H54 (cell line): Measurements from ENCODE around the gene BCL2A1.
"Not testable (repeated sequence)": the region's sequence is repeated elsewhere in the genome, so short reads cannot be mapped to it uniquely, and the experiment has no call there.

Source experiments
- DNase-seq: peaks from one replicate; pipeline ENCODE4 v3.0.0; 2011; ENCODE audit warnings: low spot score, mixed read lengths; ENCODE audit not compliant: insufficient read length
- FAIRE-seq: peaks from 3 replicates; lab custom pipeline; 2011; peaks lifted over from hg19 to GRCh38; lab: Jason Lieb, UNC
- POLR2A ChIP-seq: IDR thresholded peaks from 2 replicates; pipeline ENCODE4 v1.6.1; 2011; ENCODE audit warnings: low read depth, mild to moderate bottlenecking, low read length

Gene BCL2A1

DNA sequence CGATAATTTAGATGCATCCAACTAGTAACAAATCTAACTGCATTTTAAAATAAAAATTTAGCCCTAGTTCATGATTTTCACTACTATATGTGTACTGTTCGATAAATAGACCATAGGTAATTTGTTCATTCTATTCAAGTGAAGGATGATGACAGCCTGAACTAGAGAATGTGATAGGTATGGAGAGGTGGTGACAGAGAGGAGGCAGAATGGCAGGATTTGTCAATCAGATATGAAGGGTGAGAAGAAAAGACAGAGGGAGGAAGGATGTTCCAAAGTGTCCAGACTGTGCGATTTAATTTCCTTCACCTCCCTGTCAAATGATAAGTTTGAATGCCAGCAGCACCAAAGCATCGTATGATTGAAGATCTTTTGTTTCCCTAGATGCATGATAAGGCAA, 31.6 kb downstream of the BCL2A1 start:
- DNase-seq (no peak), FAIRE-seq (no peak)
- TF ChIP-seq POLR2A, result no peak

DNA sequence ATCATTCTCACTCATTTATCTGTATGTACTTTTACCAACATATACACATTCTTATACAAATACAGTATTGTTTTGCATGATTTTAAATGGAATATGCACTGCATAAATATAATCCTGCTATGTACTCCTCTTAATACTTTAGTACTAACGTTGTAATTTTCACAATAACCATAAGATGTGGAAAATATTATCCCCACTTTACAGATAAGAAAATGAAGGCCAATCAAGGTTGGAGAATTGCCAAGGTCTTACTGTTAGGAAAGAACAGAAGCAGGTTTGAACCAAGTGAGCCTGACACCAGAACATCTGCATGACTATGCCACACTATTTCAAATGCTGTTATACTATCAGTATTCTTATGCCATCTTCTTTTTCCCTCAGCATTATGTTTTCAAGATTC, 32.9 kb downstream of the BCL2A1 start:
- DNase-seq (no peak), FAIRE-seq (no peak)
- no peak for TF ChIP-seq POLR2A

DNA sequence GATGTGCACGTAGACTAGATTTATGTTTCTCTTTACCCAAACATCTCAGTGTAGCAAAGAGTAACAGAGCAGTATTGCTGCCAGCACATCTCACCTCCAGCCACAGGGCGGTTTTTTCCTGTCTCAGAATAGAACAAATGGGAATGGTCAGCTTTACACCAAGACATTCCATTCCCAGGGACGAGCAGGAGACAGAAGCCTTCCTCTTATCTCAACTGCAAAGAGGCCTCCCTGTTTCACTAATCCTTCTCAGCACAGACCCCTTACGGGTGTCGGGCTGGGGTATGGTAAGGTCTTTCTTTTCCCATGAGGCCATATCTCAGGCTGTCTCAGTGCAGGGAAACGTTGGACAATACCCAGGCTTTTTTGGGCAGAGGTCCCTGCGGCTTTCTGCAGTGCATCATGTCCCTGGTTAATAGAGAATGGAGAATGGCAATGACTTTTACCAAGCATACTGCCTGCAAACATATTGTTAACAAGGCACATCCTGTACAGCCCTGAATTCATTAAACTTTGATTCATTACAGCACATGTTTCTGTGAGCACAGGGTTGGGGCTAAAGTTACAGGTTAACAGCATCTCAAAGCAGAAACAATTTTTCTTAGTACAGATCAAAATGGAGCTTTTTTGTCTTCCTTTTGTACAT, 35.3 kb downstream of the BCL2A1 start:
- DNase-seq, FAIRE-seq: not testable (repeated sequence)

DNA sequence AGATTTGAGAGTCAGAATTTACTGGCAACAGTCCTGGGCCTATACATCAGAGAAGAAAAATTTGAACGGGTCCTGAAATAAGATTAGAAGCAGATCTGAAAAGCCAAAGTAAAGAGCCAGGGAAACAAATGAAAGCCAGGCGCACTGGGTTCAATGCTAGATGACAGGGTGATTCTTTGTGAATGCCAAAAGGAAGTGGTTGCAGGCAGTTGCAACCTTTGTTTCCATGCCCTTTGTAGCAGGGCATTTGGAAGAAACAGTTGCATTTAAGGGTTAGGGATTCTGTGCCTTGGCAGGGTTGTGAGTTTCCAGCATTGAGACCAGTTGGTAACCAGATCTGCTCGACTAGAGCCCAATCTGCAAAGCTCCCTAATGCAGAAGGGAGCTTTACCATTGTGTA, 37.8 kb downstream of the BCL2A1 start:
- FAIRE-seq, result no peak
- TF ChIP-seq POLR2A, result no peak
- DNase-seq, result no peak

DNA sequence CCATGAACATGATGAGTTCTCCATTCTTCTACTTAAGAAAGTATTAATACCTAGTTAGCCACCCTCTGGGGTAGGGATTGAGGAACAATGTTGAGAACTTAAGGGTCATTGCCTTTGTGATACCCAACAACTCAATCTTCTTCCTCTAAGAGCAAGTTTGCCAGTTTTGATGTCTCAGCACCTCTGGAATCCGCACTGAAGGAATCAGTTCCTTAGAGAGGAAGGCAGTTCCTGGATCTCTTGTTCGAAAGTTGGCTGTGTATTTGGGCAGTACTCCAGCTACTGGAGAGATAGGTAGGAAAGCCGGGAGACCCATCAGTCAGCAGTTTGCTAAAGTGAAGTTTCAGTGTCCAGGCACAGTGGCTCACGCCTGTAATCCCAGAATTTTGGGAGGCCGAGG, 38.5 kb downstream of the BCL2A1 start:
- no peak for TF ChIP-seq POLR2A
- FAIRE-seq (no peak), DNase-seq (no peak)

DNA sequence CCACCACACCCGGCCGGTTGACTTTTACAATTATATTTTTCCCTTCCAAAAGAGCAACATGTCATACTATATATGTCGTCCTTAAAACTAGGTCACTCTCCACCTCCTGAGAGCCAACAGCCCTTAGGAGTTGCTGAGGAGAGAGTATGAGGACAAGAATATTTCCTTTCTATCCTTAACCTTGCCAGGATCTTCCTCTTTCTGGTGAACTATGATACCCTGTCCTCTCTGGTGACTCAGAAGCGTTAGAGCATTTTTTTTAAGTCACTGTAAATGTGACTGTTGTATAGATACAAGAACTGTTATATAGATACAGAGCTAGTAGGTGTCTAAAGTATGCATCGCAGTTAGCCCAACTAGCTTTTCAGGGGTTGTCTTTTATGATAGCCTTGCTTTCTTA, 40.5 kb downstream of the BCL2A1 start:
- no peak for TF ChIP-seq POLR2A
- no peak for FAIRE-seq

DNA sequence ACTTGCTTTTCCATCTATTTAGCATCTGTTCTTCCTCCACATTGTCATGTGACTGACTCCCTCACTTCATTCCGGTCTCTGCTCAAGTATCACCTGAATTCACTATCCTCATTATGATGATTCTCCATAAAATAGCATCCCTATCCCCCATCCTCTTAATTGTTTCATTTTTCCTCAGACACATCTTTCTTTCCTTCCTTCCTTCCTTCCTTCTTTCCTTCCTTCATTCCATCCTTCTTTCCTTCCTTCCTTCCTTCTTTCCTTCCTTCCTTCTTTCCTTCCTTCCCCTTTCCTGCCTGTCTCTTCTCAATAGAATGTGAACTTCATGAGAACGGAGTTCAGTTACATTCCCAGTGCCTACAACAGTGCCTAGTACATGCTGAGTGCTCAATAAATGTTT, 41.6 kb downstream of the BCL2A1 start:
- DNase-seq (no peak), FAIRE-seq (no peak)
- TF ChIP-seq POLR2A, result no peak

More for the DNA sequence above, 40.5 kb downstream of the BCL2A1 start:
- DNase-seq, result no peak

DNA sequence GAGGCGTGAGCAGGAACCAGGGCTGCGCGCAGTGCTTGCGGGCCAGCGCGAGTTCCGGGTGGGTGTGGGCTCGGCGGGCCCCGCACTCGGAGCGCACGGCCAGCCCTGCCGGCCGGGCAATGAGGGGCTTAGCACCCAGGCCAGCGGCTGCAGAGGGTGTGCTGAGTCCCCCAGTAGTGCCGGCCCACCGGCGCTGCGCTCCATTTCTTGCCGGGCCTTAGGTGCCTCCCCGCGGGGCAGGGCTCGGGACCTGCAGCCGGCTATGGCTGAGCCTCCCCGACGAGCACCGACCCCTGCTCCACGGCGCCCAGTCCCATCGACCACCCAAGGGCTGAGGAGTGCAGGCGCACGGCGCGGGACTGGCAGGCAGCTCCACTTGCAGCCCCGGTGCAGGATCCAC, 44.9 kb downstream of the BCL2A1 start:
- FAIRE-seq, DNase-seq: not testable (repeated sequence)

DNA sequence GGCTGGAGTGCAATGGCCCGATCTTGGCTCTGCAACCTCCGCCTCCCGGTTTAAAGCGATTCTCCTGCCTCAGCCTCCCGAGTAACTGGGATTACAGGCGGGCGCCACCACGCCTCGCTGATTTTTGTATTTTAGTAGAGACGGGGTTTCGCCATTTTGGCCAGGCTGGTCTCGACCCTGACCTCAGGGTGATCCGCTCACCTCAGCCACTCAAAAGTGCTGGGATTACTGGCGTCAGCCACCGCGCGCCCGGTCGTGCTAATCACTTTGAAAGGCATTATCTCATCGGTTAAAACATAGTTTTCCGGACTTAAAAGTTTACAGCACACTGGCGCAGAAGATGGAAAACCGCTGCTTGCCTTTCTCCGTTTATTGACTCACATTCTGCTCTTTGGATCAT, 46.6 kb downstream of the BCL2A1 start:
- TF ChIP-seq POLR2A, result no peak
- DNase-seq (no peak), FAIRE-seq (no peak)

DNA sequence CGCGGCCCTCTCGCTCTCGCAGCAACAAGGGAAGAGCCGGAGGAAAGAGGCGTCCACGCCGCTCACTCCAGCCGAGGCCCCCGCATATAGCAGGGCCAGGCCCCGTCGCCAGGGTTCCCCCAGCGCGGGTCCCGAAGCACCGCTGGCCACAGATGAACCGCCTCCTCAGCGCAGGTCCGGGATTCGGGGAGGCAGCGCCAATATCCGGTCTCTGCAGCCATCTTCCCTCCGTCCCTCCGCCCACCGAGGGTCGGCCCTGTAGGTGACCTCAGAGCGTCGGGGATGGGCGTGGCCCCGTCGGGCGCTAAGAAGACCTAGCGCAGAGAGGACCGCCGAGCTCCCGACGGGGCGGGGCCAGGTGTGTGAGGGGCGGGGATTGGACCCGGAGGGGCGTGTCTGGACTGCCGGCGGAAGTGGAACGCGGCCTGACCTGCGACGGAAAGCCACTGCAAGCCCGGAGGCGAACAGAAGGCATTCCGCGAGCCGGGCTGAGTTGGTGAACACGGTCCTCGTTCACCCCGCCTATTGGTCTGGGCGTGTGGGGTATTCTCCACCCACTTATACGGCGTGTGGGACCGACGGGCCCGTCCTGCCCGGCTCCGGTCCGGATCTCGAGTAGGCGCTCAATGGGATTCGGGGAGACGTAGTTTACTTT, 47.4 kb downstream of the BCL2A1 start:
- peak; percentile 89 for DNase-seq
- TF ChIP-seq POLR2A, result peak; percentile 56
- FAIRE-seq, result no peak

DNA sequence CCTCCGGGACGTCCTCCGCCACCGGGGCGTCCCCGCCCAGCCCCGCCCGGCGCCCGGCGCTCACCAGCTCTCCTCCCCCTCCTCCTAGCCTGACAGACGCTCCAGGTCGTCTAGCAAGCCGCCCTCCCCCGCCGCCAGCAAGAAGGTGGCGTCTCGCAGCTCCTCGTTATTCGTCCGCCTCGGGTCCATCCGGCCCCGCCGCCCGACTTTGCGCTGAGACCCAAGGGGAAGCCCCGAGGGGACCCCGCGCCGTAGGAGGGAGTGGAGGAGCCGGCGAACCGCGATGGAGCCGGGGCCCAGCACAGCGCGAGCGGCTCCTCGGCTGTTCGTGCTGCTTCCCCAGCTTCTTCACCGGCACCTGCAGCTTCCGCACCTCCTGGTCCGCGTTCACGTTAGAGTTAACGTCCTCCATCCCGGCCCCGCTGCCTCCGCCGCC, 47.9 kb downstream of the BCL2A1 start:
- no peak for FAIRE-seq
- no peak for TF ChIP-seq POLR2A
- DNase-seq, result peak; percentile 35

DNA sequence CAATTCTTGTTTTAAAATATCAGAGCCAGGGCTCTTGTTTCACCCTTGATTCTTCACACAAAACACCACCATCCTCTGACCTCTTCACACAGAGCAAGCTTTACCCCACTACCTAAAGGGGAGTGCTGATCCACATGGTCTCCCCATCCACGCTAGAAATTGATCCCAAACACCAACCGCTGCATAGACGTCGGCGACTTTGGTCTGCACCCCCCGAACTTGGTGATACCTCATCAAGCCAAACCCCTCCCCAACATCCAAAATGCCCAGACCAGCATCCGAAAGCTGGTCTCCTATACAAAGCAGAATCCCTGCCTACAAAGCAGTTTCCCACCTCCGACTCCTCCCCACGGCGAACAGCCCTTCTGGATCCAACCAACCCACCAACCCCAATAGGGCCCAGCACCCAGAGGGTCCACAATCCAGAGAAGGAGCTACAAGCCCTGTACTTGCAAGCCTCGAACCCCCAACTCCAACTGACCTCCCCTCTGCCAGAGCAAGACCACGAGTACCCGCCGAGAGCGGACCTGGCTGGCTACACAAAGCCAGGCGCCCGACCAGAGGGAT, 48.4 kb downstream of the BCL2A1 start:
- TF ChIP-seq POLR2A, result no peak
- no peak for FAIRE-seq
- DNase-seq, result no peak

DNA sequence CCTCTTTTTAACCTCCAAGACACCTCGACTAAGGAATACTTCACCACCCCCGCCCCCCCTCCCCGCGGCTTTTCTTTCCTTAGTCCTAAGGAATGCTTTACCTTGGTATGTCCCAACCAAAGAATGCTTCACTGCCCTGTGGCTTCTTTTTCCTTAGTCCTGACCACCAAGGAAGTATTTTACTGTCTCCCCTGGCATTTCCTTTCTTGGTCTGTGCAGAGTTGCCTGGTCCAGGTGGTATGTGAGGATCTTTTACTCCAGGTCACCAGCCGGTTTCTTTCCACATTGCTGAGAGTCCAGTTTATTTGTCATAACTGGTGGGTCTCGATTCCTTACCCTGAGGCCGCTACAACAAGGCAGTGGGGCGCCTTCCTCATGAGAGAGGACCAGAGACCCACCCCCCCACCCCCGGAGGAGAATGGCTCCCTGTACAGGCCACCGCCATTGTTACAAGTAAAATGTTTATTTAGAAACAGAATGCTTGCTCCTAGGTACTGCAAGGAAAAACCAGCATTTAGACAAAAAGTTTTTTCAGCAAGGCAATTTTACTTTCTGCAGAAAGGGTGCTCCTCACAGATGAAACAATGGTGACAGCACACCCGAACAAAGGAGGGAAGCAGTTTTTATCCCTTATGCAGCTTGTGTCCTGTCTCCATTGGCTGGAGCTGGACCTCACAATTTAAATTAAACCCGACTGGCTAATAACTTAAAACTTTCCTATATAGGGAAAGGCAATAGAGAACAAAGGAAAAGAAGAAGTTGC, 51.1 kb downstream of the BCL2A1 start:
- no peak for TF ChIP-seq POLR2A
- no peak for DNase-seq
- no peak for FAIRE-seq

DNA sequence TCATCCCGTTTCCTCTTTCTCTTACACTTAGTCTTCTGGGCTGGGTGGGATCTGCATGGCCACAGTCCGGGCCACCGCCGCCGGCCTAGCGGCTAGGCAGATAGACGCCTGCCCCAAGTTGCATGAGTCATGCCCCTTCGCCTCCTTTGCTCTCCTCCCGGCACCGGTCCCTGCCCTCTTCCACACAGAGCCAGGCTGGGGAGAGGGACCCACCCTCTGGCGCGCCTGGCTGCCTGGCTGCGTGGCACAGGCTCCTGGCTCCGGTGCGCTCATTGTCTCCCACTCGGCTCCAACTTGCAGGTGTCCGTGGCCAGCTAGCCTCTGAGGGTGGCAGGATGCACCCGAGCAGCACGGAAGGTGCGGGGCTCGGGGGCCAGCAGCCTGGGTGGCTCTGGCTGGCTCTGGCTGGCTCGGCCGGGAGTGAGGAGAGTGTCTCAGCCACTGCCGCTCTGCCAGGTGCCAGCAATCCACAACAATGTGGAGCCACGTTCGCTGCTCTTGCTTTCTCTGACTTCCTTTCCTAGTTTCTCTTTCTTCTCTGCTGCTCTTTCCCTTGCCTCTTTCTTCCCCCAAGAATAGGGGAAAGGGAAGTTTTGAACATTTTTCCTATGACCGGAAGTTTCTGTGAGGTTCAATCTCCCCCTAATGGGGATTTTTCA, 51.8 kb downstream of the BCL2A1 start:
- no peak for DNase-seq
- FAIRE-seq, result no peak
- TF ChIP-seq POLR2A, result no peak
